ENCODE data around the gene TRIM45. TPM values are rescaled to one million over a fixed set of nuclear protein-coding genes. Genes with fewer than 3 reads are reported as not detected.

Gene TRIM45
- total RNA-seq, 1 experiment from 2014 or later: 3.2 TPM

DNA sequence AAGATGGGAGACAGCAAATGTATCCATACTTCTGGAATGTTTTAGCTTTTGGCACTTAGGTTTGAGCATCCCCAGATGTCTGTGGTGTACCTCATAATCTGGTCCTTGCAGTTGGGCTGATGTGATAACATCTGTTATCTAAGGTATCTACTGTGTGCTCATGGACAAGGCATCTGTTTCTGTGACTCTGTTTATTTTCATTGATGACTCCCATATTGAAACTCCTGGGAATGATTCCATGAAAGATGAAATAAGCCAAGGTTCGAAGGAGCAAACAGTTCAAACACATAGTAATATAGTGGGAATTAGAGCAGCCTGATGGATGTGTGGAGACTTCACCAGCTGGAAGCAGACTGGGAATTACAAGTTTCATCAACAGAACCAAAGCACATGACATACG is 20.7 kb upstream of the TRIM45 start:
- CTCF ChIA-PET: no interaction called here
- no TSS peak for BruUV-seq (replicated peaks)
- Histone ChIP-seq H3K4me1 (ENCODE audit: insufficient read depth, low read length, poor library complexity, severe bottlenecking) (peaks cover 13% of the 10 kb centered on the region), H3K27me3 (replicated peaks; ENCODE audit: insufficient read depth, low read depth, low read length, poor library complexity) (no peaks in the 10 kb centered on the region), H3K4me3 (ENCODE audit: low read depth, low read length, poor library complexity, severe bottlenecking) (no peak overlapping the region), H3K36me3 (ENCODE audit: insufficient read depth, low read length, poor library complexity, severe bottlenecking) (no peaks in the 10 kb centered on the region), H3K9me3 (ENCODE audit: low read depth, low read length, poor library complexity, severe bottlenecking) (no peaks in the 10 kb centered on the region), H3K27ac (ENCODE audit: low read depth, low read length, poor library complexity, severe bottlenecking) (no peak overlapping the region)
- intact Hi-C loops (cut with micrococcal nuclease; ENCODE audit: unreplicated experiment): no loop called here
- TF ChIP-seq, protein P1, sequence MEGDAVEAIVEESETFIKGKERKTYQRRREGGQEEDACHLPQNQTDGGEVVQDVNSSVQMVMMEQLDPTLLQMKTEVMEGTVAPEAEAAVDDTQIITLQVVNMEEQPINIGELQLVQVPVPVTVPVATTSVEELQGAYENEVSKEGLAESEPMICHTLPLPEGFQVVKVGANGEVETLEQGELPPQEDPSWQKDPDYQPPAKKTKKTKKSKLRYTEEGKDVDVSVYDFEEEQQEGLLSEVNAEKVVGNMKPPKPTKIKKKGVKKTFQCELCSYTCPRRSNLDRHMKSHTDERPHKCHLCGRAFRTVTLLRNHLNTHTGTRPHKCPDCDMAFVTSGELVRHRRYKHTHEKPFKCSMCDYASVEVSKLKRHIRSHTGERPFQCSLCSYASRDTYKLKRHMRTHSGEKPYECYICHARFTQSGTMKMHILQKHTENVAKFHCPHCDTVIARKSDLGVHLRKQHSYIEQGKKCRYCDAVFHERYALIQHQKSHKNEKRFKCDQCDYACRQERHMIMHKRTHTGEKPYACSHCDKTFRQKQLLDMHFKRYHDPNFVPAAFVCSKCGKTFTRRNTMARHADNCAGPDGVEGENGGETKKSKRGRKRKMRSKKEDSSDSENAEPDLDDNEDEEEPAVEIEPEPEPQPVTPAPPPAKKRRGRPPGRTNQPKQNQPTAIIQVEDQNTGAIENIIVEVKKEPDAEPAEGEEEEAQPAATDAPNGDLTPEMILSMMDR (conservative IDR thresholded peaks at IDR 0.05; ENCODE audit: low read depth, low read length): no peak
- TF ChIP-seq EZH2 (IDR thresholded peaks at IDR 0.05; ENCODE audit: borderline replicate concordance, low read depth, low read length, poor library complexity, severe bottlenecking): no peak
- DNase-seq (ENCODE audit: low spot score): no peak
- POLR2A ChIA-PET (ENCODE audit: low non-redundant PET): no interaction called here

DNA sequence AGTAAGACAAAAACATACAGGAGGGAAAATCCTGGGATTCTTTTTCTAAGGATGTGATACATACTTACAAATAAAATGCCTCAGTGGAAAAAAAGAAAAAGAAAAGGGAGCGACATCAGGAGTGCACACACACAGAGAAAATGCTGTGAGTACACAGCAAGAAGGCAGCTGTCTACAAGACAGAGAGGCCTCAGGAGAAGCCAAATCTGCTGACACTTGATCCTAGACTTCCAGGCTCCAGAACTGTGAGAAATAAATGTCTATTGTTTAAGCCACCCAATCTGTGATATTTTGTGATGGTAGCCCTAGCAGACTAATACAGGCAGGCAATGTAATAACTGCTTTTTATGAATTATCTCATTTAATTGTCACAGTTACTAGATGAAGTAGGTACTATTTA is 17.0 kb upstream of the TRIM45 start:
- ChIA-PET CTCF (no interaction called here), POLR2A (ENCODE audit: low non-redundant PET) (no interaction called here)
- TF ChIP-seq, protein P1 (conservative IDR thresholded peaks at IDR 0.05; ENCODE audit: low read depth, low read length): no peak
- TF ChIP-seq EZH2 (IDR thresholded peaks at IDR 0.05; ENCODE audit: borderline replicate concordance, low read depth, low read length, poor library complexity, severe bottlenecking): no peak
- Histone ChIP-seq H3K27me3 (replicated peaks; ENCODE audit: insufficient read depth, low read depth, low read length, poor library complexity) (no peaks in the 10 kb centered on the region), H3K4me3 (ENCODE audit: low read depth, low read length, poor library complexity, severe bottlenecking) (no peak overlapping the region), H3K27ac (ENCODE audit: low read depth, low read length, poor library complexity, severe bottlenecking) (no peak overlapping the region), H3K4me1 (ENCODE audit: insufficient read depth, low read length, poor library complexity, severe bottlenecking) (no peaks in the 10 kb centered on the region), H3K9me3 (ENCODE audit: low read depth, low read length, poor library complexity, severe bottlenecking) (no peaks in the 10 kb centered on the region), H3K36me3 (ENCODE audit: insufficient read depth, low read length, poor library complexity, severe bottlenecking) (no peaks in the 10 kb centered on the region)
- no peak for DNase-seq (ENCODE audit: low spot score)
- intact Hi-C loops (cut with micrococcal nuclease; ENCODE audit: unreplicated experiment): loop anchor here (2.0 kb wide), 1 partner anchor 20 kb away; no protein-coding TSS in a partner anchor
- BruUV-seq (replicated peaks): no TSS peak

DNA sequence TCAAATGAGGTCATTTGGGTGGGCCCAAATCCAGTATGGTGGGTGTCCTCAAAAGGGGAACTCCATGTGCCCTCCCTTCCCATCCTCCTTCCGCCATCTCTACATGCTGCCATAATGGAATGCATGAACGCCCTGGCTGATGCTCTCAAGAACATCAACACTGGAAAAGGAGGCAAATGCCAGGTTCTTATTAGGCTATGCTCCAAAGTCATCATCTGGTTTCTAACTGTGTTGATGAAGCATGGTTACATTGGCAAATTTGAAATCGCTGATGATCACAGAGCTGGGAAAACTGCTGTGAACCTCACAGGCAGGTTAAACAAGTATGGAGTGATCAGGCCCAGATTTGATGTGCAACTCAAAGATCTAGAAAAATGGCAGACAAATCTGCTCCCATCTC is 16.6 kb upstream of the TRIM45 start:
- H3K9me3 ChIP-seq (ENCODE audit: low read depth, low read length, poor library complexity, severe bottlenecking): no peaks in the 10 kb centered on the region
- H3K4me1 ChIP-seq (ENCODE audit: insufficient read depth, low read length, poor library complexity, severe bottlenecking): no peaks in the 10 kb centered on the region
- H3K27me3 ChIP-seq (replicated peaks; ENCODE audit: insufficient read depth, low read depth, low read length, poor library complexity): no peaks in the 10 kb centered on the region
- intact Hi-C loops (cut with micrococcal nuclease; ENCODE audit: unreplicated experiment): loop anchor here (2.0 kb wide), 1 partner anchor 19 kb away; no protein-coding TSS in a partner anchor
- no TSS peak for BruUV-seq (replicated peaks)
- H3K36me3 ChIP-seq (ENCODE audit: insufficient read depth, low read length, poor library complexity, severe bottlenecking): no peaks in the 10 kb centered on the region
- DNase-seq (ENCODE audit: low spot score): no peak
- ChIA-PET POLR2A (ENCODE audit: low non-redundant PET) (no interaction called here), CTCF (no interaction called here)
- TF ChIP-seq EZH2 (IDR thresholded peaks at IDR 0.05; ENCODE audit: borderline replicate concordance, low read depth, low read length, poor library complexity, severe bottlenecking): no peak
- TF ChIP-seq, protein P1 (conservative IDR thresholded peaks at IDR 0.05; ENCODE audit: low read depth, low read length): no peak
- H3K27ac ChIP-seq (ENCODE audit: low read depth, low read length, poor library complexity, severe bottlenecking): no peak overlapping the region
- H3K4me3 ChIP-seq (ENCODE audit: low read depth, low read length, poor library complexity, severe bottlenecking): no peak overlapping the region
